Renal pelvis (tissue), 4 donors: ENCODE measurements around the gene THBD. TPM values are rescaled to one million over a fixed set of nuclear protein-coding genes. Genes with fewer than 3 reads are reported as not detected.
A peak's percentile ranks its signal among the peaks of the same experiment; 100 is the strongest.

ENCODE experiments used
- DNase-seq: peaks from one replicate; pipeline ENCODE4 v3.0.0-alpha.2; 2013
- polyA plus RNA-seq, 3 donors: library from polyadenylated mRNA; unstranded; fragments of 120-200 nt; gene quantifications; one replicate each; pipeline ENCODE4 v1.2.1, GENCODE V29; 2013; ENCODE audit not compliant: insufficient read length in 3 of 3

The THBD gene
- polyA plus RNA-seq, 3 donors = 3.7 to 7.9 (median 5.5) TPM

GRCh38 chr20:23066772-23067171 lies 17.3 kb upstream of the THBD start:
- DNase-seq = no peak

GRCh38 chr20:23065266-23066201 lies 16.1 kb upstream of the THBD start:
- DNase-seq = no peak

DNA sequence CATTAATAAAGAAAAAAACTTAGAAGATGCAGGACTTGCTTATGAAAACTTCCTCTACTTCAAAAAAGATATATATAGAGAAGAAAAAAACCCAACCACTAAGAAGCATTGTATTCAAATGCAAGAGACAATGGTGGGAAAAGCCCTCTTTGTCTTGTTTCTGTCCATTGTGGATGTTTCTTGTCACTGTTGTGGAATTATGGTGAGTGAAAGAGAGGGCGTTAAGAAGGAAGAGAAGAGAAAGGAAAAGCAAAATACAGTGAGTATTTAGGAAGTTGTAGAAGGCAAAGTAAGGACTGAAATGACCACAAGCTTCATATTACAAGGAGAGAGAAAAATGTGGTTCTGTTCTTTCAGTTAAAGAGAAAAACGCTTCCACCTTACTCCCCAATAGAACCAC lies 14.1 kb upstream of the THBD start:
- no peak for DNase-seq

GRCh38 chr20:23063168-23063567 lies 13.7 kb upstream of the THBD start:
- no peak for DNase-seq

- no peak for DNase-seq
Measured at GRCh38 chr20:23062632-23063031, 13.2 kb upstream of the THBD start.

DNA sequence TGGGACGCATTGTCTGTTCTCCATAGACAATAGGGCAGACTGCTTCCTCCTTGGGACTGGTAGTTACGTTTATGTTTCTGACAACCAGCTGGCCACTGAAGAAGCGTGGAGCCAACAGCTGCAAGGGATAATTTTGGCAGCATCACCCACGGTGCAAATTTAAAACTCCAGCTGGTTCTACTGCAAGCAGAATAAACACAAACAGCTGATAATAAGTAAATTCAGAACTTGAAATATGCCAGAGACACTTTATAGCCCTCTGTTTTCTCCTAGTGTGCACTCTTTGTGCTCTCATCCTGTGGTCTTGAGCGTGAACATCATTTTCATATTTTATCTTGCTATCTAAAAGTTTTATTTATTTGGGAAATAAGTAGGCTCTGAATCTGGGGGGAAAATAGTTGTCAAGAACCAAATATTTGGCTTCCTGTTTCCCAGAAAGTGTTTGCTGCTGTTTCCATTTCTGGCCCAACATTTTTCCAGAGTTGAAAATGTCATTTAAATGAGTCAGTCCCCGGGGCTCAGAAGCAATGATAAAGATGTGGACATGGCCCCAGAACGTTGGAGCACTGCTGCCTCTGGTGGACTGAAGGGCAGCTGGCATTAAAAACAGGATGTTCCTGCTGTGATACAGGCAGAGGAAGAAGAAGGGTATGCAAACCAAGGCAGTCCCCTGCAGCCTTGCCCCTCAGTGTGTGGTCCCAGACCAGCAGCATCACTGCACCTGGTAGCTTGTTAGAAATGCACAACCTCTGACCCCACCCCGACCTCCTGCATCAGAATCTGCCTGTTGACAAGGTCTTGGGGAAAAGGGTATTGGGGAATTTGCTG lies 12.5 kb upstream of the THBD start:
- DNase-seq = peak; percentile 73

DNA sequence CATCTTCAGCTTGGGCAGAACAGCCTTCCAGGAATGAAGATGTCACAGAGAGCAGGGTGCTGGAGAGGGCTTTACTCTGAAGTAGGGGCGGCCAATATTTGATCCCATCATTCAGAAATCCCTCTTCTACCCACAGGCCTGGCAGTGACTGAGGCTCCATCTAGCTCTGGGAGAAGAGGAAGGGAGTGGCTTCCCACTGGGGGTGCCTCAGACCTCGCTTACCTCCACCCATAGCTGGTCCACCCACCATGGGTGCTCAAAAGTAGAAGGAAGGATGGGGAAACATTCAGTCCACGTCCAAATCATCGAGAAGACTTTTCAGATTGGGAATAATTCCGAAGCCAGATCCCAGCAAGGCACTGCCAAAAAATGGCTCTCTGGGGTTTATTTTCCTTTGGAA lies 11.8 kb upstream of the THBD start:
- DNase-seq = no peak

DNA sequence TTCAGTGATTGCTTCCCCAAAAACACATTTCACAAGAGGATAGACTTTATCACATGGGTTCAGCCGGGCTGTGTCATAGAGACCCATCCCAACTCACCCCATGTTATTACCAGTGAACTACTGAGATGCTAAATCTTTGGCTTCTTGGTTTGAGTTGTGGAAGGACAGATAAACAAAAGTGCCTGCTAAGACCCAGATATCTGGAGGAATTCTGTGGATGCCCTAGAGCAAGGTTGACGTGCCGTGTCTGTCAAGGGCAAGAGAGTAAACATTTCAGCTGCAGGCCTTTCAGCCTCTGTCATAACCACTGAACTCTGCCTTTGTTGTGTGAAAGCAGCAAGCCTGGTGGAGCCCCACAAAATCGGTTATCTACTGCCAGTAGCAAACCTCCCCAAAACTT lies 11.2 kb upstream of the THBD start:
- DNase-seq = no peak

- no peak for DNase-seq
Measured at GRCh38 chr20:23059846-23060245, 10.4 kb upstream of the THBD start.

DNA sequence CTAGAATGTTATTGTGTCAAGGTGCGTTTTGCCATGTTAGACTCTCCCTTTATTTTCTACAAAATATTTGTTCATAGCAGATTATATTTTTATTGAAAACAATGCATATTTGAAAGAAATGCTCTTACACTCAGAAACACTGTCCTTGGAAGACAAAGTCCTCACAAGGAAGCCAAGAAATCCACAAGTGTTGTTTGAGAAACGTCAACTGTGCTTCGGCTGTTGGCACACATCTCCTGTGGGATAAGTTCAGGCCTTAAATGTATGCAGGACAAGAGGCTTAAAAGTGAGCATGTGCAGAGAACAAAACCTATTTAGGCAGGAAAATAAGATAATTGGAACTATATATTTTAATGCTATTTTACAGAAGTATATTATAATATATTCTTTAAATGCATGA lies 9.5 kb upstream of the THBD start:
- no peak for DNase-seq

DNA sequence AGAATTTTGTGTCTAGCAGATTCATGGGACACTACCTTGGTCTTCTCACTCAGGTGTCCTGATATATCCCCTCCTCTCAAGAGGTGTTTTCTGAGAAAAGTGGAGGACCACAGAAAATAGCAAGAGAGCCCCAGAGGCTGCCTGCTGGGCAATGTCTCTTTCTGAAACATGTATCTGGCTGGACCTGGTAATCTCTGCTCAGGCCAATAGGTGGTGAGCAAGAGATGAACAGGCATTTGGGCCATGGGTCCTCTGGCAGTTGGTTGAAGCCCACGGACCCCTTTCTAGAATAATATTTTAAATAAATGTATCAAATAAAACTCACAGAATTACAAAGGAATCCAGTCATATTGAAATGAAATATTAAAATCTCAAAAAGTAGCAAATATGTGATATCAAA lies 8.8 kb upstream of the THBD start:
- DNase-seq = no peak

GRCh38 chr20:23052904-23053303 lies 3.4 kb upstream of the THBD start:
- DNase-seq = no peak

DNA sequence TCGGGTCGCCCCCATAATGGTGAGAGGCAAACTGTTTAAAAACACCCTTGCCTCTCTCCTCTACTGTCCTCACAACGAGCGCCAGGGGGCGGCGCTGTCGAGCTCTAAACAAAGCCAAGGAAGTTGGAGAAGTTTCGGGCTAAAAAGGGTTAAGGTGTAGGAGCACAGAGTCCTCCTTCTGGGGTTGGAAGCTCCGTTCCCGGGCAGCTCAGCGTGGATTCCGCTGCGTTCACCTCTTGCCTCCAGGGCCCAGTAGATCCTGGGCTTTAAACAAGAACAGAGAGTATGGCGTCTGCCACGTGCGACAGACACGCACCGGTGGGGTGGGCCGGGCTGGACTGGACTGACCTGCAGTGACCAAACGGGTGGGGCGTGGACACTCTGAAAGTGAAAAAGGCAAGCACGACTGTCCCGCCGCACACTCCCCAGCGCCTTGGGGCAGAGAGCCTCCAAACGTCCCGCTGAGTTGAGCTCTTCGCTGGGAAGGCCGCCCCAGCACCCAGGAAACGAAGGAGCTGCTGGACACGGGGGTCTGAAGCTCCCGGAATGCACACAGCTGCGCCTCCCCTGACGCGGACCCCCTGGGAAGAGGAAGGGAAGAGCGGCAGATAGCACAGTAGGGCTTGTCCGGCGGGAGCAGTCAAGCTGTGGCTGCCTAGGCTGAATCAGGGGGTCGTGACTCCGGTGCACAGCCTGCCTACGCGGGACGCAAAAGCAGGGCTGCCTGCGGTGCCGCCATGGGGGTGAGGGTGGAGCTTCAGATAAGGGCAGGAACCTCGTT lies 1.6 kb upstream of the THBD start:
- DNase-seq = peak; percentile 83

GRCh38 chr20:23050076-23050838 lies 785 bp upstream of the THBD start:
- no peak for DNase-seq

GRCh38 chr20:23048283-23049200 lies 930 bp downstream of the THBD start:
- no peak for DNase-seq

DNA sequence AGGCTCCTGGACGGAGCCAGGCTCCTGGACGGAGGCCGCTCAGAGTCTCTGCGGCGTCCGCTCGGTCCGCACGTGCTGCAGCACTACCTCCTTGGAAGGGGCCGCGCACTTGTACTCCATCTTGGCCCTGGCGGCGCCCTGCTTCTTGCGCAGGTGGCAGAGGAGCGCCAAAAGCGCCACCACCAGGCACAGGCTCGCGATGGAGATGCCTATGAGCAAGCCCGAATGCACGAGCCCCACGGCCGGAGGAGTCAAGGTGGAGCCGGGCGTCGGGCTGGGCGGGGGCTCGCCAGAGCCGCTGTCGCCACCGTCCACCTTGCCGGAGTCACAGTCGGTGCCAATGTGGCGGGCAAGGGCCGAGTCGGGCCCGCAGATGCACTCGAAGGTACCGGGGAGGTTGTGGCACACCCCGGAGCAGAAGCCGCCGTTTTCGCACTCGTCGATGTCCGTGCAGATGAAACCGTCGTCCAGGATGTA lies 1.7 kb downstream of the THBD start:
- no peak for DNase-seq

DNA sequence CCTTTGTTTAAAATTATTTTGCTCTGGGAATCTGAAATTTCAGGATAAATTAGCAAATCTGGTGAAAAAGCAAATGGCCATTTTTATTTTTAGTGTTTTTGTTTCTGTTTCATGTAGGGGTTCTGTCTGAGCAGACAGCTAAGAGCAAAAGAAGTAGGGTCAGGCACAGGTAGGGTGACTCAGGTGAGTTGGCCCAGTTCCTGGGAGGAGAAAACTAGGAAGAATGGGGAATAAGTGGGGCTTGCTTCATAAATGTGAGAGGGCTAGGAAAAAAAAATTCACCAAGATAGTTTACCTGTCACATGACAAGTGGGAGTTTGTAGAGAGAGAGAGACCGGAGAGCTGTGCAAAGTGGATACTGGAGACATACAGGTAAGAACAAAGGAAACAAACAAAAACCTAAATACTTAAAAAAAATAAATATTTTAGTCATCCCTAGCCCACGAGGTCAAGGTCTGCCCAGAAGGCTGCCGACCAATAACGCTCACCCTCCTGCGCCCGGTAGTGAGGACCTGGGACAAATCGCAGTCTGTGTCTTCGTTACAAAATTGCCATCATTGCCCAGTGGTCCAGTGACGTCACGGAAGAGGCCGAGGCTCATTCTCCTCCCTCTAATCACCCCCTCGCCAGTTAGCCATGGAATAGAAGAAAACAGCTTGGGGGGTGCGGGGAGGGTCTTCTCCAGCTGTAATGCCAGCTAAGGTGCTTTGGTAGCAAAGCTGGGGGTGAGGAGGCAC lies 2.3 kb downstream of the THBD start:
- DNase-seq = no peak

- no peak for DNase-seq
Measured at GRCh38 chr20:23046431-23046830, 3.0 kb downstream of the THBD start.

- DNase-seq = no peak
Measured at GRCh38 chr20:23043376-23043775, 6.1 kb downstream of the THBD start.
